ENCODE data around the gene FNDC3B. TPM values are rescaled to one million over a fixed set of nuclear protein-coding genes. Genes with fewer than 3 reads are reported as not detected.

FNDC3B gene
- total RNA-seq, 2 donors from 2014 or later: 80.6 to 107 TPM

- TF ChIP-seq, protein P1, sequence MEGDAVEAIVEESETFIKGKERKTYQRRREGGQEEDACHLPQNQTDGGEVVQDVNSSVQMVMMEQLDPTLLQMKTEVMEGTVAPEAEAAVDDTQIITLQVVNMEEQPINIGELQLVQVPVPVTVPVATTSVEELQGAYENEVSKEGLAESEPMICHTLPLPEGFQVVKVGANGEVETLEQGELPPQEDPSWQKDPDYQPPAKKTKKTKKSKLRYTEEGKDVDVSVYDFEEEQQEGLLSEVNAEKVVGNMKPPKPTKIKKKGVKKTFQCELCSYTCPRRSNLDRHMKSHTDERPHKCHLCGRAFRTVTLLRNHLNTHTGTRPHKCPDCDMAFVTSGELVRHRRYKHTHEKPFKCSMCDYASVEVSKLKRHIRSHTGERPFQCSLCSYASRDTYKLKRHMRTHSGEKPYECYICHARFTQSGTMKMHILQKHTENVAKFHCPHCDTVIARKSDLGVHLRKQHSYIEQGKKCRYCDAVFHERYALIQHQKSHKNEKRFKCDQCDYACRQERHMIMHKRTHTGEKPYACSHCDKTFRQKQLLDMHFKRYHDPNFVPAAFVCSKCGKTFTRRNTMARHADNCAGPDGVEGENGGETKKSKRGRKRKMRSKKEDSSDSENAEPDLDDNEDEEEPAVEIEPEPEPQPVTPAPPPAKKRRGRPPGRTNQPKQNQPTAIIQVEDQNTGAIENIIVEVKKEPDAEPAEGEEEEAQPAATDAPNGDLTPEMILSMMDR (conservative IDR thresholded peaks at IDR 0.05): no peak
- no peak overlapping the region for H3K27ac ChIP-seq (ENCODE audit: low read depth, low read length)
- H3K4me1 Mint-ChIP-seq: peaks cover 11% of the 10 kb centered on the region
- no peak for DNase-seq
- no peaks in the 10 kb centered on the region for H3K9me3 Mint-ChIP-seq
- no peaks in the 10 kb centered on the region for H3K27me3 Mint-ChIP-seq (ENCODE audit: insufficient read depth)
- no peak overlapping the region for H3K9ac ChIP-seq (ENCODE audit: extremely low read depth, low read length, poor library complexity, severe bottlenecking)
- WGBS, 2 experiments (ENCODE audit: insufficient coverage in 1 of 2, insufficient read length in 1 of 2): 100% methylated on average over 1 of the region's 1 CpG; no CpG with 5 or more reads in 1 of the 2 experiments
- peaks cover 3% of the 10 kb centered on the region for H3K4me1 ChIP-seq (ENCODE audit: control insufficient read depth, insufficient read depth, low read length)
- no peak overlapping the region for H3K27ac Mint-ChIP-seq
- H3K4me3 Mint-ChIP-seq: no peak overlapping the region
- H3K36me3 ChIP-seq (ENCODE audit: control insufficient read depth, insufficient read depth, low read length): peaks cover 88% of the 10 kb centered on the region
- no peak overlapping the region for H3K4me3 ChIP-seq (ENCODE audit: low read length)
- no peaks in the 10 kb centered on the region for H3K27me3 ChIP-seq (ENCODE audit: control insufficient read depth, insufficient read depth, low read length, poor library complexity, severe bottlenecking)
- no peaks in the 10 kb centered on the region for H3K9me3 ChIP-seq (ENCODE audit: control insufficient read depth, low read length)
- H3K36me3 Mint-ChIP-seq (ENCODE audit: low read depth): peaks cover 59% of the 10 kb centered on the region
Measured at GRCh38 chr3:172115059-172115458, 75.7 kb downstream of the FNDC3B start.

GRCh38 chr3:172115787-172116186 lies 76.4 kb downstream of the FNDC3B start:
- Histone ChIP-seq H3K27ac (ENCODE audit: low read depth, low read length) (no peak overlapping the region), H3K36me3 (ENCODE audit: control insufficient read depth, insufficient read depth, low read length) (peaks cover 85% of the 10 kb centered on the region), H3K9ac (ENCODE audit: extremely low read depth, low read length, poor library complexity, severe bottlenecking) (no peak overlapping the region), H3K4me3 (ENCODE audit: low read length) (no peak overlapping the region), H3K27me3 (ENCODE audit: control insufficient read depth, insufficient read depth, low read length, poor library complexity, severe bottlenecking) (no peaks in the 10 kb centered on the region), H3K4me1 (ENCODE audit: control insufficient read depth, insufficient read depth, low read length) (peaks cover 3% of the 10 kb centered on the region), H3K9me3 (ENCODE audit: control insufficient read depth, low read length) (no peaks in the 10 kb centered on the region)
- peaks cover 11% of the 10 kb centered on the region for H3K4me1 Mint-ChIP-seq
- H3K9me3 Mint-ChIP-seq: no peaks in the 10 kb centered on the region
- H3K36me3 Mint-ChIP-seq (ENCODE audit: low read depth): peaks cover 64% of the 10 kb centered on the region
- no peak for DNase-seq
- TF ChIP-seq, protein P1 (conservative IDR thresholded peaks at IDR 0.05): no peak
- WGBS, 2 experiments (ENCODE audit: insufficient coverage in 1 of 2, insufficient read length in 1 of 2): 92% methylated on average over 4 of the region's 4 CpGs; no CpG with 5 or more reads in 1 of the 2 experiments
- H3K4me3 Mint-ChIP-seq: no peak overlapping the region
- H3K27me3 Mint-ChIP-seq (ENCODE audit: insufficient read depth): no peaks in the 10 kb centered on the region
- no peak overlapping the region for H3K27ac Mint-ChIP-seq

DNA sequence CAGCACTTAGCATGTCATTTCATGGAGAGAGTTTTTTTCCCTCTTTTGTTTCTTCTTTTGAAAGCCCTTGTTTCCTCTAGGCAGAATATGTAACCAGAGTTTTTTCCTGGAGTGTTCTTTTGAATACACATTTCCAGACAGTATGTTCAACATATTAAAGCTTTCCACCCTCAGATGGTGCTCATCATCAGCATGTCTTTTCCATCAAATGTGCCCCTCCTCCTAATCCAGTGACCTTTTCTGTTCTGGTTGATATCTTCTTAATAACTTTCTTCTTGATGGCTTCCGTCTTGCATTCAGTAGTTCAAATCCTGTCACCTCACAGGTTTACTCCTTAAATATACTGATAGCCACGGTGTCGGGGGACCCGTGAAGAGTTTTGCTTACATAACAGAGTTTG lies 78.6 kb downstream of the FNDC3B start:
- 97 to 100% methylated on average over 3 to 4 of the region's 4 CpGs for WGBS, 2 experiments (ENCODE audit: insufficient coverage in 1 of 2, insufficient read length in 1 of 2)
- peaks cover 3% of the 10 kb centered on the region for H3K4me1 ChIP-seq (ENCODE audit: control insufficient read depth, insufficient read depth, low read length)

More for the DNA sequence above, 78.6 kb downstream of the FNDC3B start:
- Histone ChIP-seq H3K9me3 (ENCODE audit: control insufficient read depth, low read length) (peaks cover 5% of the 10 kb centered on the region), H3K9ac (ENCODE audit: extremely low read depth, low read length, poor library complexity, severe bottlenecking) (no peak overlapping the region), H3K4me3 (ENCODE audit: low read length) (no peak overlapping the region), H3K27ac (ENCODE audit: low read depth, low read length) (no peak overlapping the region), H3K27me3 (ENCODE audit: control insufficient read depth, insufficient read depth, low read length, poor library complexity, severe bottlenecking) (no peaks in the 10 kb centered on the region), H3K36me3 (ENCODE audit: control insufficient read depth, insufficient read depth, low read length) (peaks cover 89% of the 10 kb centered on the region)
- no peaks in the 10 kb centered on the region for H3K27me3 Mint-ChIP-seq (ENCODE audit: insufficient read depth)
- no peak for DNase-seq
- H3K9me3 Mint-ChIP-seq: no peaks in the 10 kb centered on the region
- TF ChIP-seq, protein P1 (conservative IDR thresholded peaks at IDR 0.05): no peak
- no peak overlapping the region for H3K27ac Mint-ChIP-seq
- H3K36me3 Mint-ChIP-seq (ENCODE audit: low read depth): peaks cover 73% of the 10 kb centered on the region
- H3K4me1 Mint-ChIP-seq: peaks cover 11% of the 10 kb centered on the region
- H3K4me3 Mint-ChIP-seq: no peak overlapping the region

All from endodermal cell (in vitro differentiated cells).